ENCODE data around the gene RAB20.
A peak's percentile ranks its signal among the peaks of the same experiment; 100 is the strongest.
"Not testable (repeated sequence)": the region's sequence is repeated elsewhere in the genome, so short reads cannot be mapped to it uniquely, and the experiment has no call there.

The RAB20 gene

DNA sequence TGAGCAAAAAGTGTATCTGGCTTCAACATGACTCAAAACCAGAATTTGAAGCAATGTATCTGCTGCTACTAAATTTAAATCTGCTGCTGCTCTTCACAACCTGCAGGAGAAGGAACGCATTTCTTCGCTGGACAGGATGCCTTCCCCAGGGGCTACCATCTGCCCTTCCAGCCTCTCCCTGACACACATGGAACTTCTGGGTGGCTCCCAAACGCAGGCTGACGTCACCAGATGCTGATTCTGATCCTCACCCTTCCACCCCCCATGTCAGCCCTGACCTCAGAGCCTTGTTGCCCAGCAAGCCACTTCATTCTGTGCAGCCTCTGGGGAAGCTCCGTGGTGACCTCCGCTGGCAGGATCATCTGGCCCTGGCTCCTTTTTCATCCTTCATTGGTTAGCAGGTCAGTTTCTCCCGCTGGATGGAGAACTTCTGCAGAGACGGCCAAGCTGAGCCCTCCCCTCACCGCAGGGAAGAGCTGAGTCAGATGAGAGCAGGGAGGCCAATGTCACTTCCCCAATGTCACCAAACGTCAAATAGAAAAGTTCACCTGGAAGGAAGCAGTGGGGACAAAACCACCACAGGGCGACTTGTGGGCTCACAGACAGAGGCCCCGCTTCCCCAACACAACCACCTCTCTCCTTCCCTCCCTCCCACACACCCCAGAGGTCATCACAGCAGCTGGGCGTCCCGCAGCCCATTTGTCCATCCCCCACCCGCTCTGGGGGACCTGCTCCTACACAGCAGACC, 14.0 kb upstream of the RAB20 start:
- peak; percentile 12 for DNase-seq (ENCODE audit: low read depth, low spot score)

DNA sequence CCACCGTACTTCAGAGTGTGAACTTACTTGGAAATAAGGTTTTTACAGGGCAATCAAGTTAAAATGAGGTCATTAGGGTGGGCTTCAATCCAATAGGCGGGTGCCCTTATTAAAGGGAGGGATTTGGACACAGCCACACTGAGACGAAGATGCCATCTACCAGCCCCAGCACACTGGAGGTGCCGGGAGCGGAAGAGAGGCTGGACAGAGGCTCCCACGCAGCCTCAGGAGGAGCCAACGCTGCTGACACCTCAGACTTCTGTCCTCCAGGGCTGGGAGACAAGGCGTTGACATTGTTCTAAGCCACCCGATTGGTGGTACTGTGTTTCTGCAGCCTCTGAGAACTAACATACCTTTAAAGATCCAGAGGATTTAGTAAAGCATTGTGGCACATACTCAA, 12.6 kb upstream of the RAB20 start:
- no peak for DNase-seq (ENCODE audit: low read depth, low spot score)

DNA sequence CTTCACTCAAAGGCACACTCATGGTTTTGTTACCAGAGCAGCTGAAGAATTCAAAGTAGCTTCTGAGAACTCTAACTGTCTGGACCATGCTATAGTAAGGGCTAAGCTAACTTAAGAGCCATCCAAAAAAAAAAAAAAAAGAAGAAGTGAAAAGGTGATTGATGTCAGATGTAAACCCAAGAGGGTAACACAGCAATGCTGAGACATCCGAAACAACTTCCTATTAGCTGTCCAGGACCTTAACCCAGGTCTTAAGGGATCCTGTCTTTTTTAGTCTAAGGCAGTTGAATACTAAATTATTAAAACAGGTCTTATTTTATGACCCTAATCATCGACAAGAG, 11.2 kb upstream of the RAB20 start:
- DNase-seq (ENCODE audit: low read depth, low spot score): no peak

DNA sequence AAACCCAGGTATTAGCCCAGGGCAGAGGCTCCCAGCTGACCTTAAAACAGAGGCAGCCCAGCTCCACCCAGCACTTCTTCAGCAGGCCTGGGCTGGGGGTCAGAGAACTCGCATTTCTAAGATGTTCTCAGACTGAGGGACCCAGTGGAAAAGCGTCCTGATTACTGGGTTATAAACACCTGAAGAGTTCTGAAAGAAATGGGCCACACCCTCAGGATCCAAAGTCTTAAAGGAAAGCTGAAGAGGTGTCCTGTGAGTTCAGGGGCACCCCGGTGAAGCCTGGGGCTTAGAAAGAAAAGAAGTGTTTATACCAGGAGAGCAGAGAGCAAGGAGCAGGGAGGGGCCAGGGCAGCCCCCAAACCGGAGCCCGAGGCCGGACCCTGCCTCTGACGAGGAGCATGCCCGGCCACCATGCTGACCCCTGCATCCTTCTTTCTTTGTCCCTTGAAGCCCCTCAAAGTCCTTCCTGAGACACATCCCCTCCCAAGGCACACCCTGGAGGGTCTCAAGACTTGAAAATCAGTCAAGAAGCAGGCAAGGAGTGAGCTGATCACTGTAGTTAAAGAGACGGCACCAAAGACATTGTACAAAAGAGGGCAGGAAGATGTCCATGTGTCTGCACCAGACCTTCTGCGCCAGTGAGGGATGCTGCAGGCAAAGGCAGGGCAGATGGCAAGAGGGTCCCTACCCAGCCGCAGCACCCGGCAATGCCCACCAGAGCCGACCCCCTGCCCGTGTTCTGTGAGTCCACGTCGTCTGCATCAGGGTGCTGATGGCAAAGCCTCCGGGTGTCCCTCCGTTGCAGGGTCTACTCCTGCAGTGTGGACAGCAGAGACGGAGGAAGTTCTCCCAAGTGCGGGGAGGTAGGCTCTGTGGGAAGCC, 10.6 kb upstream of the RAB20 start:
- no peak for DNase-seq (ENCODE audit: low read depth, low spot score)

DNA sequence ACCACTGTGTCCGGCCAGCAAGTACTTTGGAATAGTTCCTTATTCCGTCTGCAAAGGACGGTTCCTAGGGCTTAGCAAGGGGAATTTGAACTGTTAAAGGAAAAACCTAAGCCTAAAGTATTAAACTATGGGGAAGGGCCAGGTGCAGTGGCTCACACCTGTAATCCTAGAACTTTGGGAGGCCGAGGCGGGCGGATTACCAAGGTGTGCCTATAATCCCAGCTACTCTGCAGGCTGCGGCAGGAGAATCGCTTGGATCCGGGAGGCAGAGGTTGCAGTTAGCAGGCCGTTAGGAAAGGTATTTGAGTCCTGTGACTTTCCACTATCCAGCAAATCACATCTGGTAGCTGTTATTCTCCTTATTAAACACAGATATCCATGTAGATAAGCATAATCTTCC, 9.4 kb upstream of the RAB20 start:
- no peak for DNase-seq (ENCODE audit: low read depth, low spot score)

DNA sequence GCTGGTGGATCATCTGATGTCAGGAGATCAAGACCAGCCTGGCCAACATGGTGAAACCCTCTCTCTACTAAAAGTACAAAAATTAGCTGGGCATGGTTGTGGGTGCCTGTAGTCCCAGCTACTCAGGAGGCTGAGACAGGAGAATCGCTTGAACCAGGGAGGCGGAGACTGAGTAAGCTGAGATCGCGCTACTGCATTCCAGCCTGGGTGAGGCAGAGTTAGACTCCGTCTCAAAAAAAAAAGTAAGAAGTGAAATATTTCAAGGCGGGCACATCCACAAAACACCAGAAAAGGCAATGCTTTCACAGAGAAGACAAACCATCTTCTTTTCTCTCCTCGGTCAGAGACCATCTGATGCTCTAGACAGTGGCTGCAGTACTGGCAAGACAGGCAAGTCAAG, 8.4 kb upstream of the RAB20 start:
- DNase-seq (ENCODE audit: low read depth, low spot score): not testable (repeated sequence)

DNA sequence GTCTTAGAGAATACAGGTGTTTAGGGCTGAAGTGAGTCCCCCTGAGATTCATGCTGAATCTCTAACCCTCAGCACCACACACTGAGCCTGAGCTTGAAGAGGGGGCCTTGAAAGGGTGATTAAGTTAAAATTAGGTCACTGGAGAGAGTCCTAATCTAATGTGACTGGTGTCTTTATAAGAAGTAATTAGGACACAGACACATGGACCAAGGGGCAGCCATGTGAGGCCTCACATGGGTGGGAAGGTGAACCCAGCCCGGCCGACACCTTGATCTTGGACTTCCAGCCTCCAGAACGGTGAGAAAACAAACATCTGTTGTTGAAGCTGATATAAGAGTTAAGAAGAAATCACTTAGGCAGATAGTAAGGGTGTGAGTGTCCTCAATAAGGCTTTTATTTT, 7.1 kb upstream of the RAB20 start:
- no peak for DNase-seq (ENCODE audit: low read depth, low spot score)

DNA sequence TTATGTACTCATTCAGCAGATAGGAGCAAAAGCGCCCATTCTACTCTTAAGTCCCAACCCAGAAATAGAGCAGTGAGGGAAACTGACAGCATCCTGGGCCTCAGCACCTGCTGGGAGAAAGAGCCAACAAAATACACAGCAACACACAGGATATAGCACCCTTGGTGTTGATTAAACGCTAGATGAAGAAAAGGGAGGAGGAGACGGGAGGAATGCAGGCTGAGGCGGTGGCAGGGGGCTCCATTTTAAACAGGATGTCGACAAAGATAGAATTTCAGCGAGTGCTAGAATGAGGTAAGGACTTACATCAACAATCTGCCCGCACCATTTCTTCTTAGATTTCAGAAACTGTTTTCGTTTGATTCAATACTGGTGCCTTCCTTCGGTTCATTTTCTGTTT, 4.6 kb upstream of the RAB20 start:
- DNase-seq (ENCODE audit: low read depth, low spot score): no peak

DNA sequence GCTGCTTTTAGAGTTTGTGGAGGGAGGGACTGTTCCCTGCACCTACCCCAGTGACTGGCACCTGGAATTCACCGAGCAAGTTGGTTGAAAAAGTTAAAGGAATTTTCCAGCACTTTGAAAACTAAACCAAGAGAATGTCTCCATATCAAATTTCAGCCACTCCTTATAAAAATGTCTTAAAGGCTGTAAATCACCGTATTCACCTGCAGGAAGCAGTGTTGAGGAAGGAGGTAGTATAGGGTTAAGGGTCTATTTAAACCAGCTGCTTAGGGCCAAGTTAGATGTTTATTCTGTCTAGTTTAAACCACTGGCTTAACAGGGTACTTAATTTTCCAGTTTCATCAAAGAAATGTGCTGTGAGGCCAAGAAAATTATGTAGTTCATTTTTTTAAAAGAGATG, 3.8 kb upstream of the RAB20 start:
- DNase-seq (ENCODE audit: low read depth, low spot score): peak; percentile 16

DNA sequence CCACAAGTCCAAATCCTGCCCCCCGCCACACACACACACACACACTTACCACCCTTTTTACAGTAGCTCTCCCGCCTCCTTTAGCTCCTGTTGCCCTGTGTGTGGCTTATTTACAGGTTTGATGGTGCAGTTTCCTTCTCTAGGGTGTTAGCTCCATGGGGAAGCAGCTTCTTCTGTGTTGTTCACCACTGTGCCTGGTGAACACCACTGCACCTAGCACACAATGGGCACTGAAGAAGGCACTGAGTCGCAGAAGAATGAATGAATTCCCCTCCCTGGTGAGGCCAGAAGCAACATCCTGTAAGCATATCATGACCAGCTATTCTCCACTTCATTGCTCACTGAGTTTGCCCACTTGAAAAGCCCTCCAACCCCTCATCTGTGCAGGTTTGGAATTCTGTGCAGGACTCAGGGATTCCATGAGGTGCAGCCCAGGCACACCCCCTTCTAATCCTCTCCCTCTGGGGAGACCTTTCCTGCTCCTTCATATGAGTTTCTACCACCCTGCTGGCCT, 3.0 kb upstream of the RAB20 start:
- no peak for DNase-seq (ENCODE audit: low read depth, low spot score)

DNA sequence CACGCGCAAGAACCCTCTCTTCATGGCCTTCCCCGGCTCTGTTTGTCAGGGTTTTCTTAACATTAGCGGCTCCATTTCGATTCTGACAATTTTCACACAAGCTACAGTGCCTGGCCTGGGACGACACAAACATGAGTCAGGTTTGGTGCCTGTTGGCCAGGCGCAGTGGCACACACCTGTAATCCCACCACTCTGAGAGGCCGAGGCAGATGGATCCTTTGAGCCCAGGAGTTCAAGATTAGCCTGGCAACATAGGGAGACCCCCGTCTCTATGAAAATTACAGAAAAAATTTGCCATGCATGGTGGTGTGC, 1.9 kb upstream of the RAB20 start:
- no peak for DNase-seq (ENCODE audit: low read depth, low spot score)

DNA sequence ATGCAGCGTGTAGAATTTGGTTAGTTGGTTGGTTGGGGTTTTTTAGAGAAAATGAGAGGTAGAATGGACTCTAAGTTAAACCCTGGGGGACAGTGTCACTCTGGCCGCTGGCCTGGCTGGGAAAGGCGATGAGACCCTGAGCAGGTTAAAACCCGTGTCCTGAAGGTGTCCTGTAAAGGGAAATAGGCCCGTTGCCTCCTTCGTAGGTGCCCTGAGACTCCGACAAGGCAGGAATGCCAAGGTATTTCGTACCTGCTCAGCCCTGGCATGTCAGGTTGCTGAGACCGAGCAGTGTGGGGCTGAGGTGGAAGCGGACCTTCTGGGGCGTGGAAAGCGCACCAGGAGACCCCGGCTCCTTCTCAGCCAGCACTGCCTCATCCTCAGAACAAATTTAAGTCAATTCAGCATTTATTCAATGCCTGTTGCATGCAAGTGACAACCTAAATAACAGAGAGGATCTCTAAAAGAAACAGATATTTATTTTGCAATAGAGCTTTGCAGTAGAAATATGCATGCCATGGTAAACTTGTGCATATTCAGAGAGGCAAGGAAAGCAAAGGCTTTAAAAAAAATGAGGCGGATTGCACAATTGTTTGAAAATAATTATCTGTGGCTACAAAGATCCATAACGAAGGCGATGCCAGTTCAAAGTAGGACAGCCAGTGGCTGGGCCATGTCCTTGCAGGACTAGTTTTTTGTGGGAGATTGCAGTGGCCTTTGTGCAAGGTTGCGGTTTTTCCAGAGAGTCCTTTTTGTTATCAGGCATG, 1.4 kb upstream of the RAB20 start:
- no peak for DNase-seq (ENCODE audit: low read depth, low spot score)

DNA sequence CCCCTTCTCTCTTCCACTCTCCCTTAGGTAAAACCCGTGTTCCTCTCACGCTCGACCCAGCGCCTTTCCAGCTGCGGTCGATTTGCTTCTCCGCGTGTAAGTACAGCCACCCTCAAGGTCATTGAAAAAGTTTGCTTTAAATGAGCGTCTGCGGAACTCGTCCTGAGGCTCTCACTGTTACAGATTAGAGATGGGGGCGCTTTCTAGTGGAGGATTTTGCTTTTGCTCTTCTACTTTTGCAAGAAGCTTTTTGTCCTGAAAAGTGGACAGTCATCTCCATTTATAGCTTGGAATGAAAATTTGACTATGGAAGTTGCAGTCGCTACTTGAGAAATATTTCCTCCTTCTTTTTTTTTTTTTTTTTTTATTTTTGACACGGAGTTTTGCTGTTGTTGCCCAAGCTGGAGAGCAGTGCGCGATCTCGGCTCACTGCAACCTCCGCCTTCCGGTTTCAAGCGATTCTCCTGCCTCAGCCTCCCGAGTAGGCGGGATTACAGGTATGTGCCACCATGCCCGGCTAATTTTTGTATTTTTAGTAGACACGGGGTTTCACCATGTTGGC, 595 bp upstream of the RAB20 start:
- no peak for DNase-seq (ENCODE audit: low read depth, low spot score)

DNA sequence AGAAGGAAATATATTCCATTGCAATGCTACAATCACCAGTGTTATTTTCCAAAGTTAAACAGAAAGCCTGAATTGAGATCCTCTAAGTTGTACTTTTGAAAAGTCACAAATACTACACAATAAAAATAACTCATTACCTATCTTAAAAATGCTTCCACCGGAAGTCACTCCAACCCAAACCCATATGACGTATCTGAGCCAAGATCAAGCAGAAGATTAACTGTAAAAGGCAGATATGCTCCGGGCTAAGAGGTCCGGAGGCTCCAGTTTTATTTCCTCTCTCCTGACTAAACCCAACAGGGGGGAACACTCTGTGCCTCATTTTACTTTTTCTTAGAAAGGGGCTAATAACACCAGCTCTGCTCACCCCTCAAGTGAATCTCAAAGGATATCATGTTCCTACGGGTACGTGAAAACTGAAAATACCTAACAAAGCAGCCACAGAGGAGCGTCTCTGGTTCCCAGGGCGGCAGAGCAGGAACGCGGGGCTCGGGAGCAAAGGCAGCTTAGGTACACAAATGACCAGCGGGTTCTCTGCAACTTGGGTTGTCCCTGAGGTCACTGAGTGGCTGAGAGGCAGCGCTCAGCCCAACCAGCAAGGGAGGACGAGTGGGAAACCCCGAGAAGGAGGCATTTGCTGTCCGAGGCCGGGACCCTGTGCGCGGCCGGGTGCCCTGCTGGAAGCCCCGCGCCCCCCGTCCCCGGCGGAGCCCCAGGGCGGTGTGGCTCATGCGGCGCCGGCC, 750 bp downstream of the RAB20 start:
- DNase-seq (ENCODE audit: low read depth, low spot score): no peak

DNA sequence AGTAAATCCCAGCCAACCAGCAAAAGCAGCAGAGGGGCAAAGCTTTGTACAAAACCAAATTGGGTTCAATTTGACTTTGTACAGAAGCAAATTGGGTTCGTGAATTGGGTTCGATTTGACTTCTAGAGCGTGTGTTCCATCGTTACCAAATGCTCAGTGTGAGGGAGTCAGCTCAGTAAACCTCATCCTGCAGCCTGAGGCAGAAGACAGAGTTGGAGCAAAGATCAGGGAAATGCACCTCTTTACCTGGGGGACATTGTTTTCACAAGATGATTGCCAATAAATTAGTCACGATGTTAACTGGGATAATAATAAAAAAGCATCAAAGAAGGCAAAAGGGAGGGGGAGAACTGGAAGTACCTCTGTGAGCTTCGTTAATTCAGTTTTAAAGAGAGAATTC, 1.5 kb downstream of the RAB20 start:
- DNase-seq (ENCODE audit: low read depth, low spot score): no peak

DNA sequence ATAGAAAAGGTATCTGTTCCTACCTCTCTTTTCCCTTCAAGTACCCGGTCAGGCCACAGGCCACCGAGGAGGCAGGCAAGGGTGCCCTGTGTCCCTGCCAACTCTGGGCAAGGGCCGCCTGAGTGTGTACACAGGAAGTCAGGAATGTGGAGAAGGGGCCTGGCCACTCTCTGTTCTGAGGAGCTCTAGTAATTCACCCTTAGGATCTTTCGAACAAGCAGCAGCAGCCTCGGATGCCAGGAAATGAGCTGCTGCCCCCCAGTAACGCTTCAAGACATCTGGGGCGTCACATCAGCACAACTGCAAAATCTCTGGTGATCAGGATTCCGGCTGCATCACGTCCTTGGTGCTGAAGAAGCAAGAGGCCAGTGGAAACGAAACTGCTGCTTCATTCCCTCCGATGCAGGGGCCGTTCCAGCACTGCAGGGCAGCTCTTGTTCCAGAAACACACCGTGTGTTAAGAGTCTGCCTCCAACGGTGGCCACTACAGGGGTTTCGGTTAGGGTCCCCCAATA, 2.0 kb downstream of the RAB20 start:
- DNase-seq (ENCODE audit: low read depth, low spot score): peak; percentile 23

DNA sequence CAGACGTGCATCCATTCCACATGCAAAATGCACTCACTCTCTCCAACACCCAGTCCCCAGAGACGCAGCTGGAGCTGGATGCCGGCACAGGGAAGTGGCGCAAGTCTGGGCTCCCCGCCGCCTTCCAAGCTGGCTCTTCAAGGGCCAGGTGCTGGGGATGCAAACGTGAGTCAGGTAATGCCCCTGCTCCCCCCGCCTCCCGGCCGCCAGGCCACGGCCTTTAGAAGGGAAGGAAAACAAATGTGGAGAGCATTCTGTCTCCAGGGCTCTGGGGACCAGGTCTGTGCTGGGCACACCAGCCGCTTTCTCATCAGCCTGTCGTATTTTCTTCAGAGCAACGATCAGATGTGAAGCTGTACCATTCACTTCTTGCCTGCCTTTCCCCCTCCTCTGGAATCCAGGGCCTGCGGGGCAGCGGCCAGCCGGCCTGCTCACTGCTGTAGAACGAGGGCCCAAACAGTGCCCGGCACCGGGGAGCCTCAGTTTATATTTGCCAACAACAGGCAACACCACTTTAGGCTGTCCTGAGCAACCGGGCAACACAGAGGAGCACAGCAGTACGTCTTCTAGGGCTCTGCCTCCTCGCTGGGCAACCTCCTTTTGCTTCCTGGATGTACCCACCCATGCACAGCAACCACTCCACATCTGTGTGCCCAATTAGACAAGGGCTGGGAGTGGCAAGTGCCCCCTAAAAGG, 3.8 kb downstream of the RAB20 start:
- DNase-seq (ENCODE audit: low read depth, low spot score): no peak

DNA sequence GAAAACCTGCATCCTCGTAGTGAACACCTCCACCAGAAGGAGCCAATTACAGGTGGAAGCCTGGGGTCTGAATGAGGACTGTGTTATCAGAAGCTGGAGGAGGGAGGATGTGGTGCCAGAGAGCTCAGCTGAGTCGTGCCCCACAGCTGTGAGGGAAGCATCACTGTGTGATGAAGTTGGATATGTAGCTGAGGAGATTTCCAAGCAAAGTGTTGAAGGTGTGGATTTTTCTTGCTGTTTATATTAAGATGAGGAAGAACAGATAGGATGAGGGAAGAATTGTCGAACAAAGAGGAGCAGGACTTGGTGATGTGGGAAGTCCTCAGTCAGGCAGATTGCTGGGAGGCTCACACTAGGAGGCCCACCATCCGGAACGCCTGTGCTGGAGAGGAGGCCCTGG, 4.4 kb downstream of the RAB20 start:
- DNase-seq (ENCODE audit: low read depth, low spot score): no peak

DNA sequence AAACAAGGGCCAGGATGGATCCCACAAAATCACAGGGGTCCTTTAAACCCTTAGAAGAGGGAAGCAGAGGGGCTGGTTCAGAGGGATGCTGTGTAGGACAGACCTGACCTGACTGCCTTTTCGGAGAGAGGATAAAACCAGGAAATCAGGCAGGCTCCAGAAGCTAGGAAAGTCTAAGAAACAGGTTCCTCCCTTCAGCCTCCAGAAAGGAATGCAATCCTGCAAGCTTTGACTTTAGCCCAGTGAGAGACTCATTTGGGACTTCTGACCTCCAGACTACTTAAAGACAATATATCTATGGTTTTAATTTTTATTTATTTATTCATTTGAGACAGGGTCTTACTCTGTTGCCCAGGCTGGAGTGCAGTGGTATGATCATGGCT, 5.3 kb downstream of the RAB20 start:
- DNase-seq (ENCODE audit: low read depth, low spot score): no peak

DNA sequence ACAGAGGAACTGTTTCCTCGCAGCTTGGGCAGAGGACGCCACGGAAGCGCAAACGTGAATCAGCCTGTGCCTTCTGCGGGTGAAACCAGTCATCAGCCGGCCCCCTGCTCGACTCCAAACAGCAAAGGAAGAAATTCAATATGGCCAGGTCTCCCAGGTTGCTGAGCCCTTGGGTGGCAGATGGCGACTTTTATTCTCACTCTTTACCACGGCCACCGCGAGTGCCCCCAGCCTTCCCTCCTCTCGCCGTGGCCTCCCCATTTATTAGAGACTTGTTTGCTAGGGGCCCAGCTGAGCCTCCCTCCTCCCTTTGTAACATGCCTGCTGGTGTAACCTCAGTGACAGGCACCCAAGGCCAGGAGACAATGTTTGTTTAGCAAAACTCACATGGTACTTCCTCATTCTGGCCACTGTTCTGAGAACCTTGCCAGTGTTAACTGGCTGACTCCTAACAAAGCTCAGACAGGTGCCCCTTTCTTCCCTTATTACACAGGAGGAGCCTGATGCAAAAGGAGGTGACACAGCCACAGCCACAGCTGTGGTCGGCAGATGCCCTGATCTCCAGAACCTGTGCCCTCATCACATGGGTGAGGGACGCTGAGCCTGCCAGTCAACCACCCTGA, 5.8 kb downstream of the RAB20 start:
- DNase-seq (ENCODE audit: low read depth, low spot score): no peak
